ENCODE data around the gene CAMSAP1.
"Not testable (repeated sequence)": the region's sequence is repeated elsewhere in the genome, so short reads cannot be mapped to it uniquely, and the experiment has no call there.

The CAMSAP1 gene

GRCh38 chr9:135907431-135908092 lies at the start of gene CAMSAP1:
TSS of gene CAMSAP1 (minus strand) at chr9:135907546. CDS start at chr9:135907159, 387 bp downstream.
- DNase-seq (ENCODE audit: low spot score): peak; percentile 97

- DNase-seq (ENCODE audit: low spot score): no peak
Observed at GRCh38 chr9:135956802-135957174, 49.4 kb upstream of the CAMSAP1 start.

GRCh38 chr9:135955934-135956801 lies 48.8 kb upstream of the CAMSAP1 start:
- no peak for DNase-seq (ENCODE audit: low spot score)

- no peak for DNase-seq (ENCODE audit: low spot score)
Observed at GRCh38 chr9:135952664-135953206, 45.4 kb upstream of the CAMSAP1 start.

- no peak for DNase-seq (ENCODE audit: low spot score)
Observed at GRCh38 chr9:135951889-135952663, 44.7 kb upstream of the CAMSAP1 start.

- not testable (repeated sequence) for DNase-seq (ENCODE audit: low spot score)
Observed at GRCh38 chr9:135951310-135951709, 44.0 kb upstream of the CAMSAP1 start.

GRCh38 chr9:135950841-135951240 lies 43.5 kb upstream of the CAMSAP1 start:
- DNase-seq (ENCODE audit: low spot score): not testable (repeated sequence)

GRCh38 chr9:135950135-135950682 lies 42.9 kb upstream of the CAMSAP1 start:
- DNase-seq (ENCODE audit: low spot score): no peak

GRCh38 chr9:135949501-135950134 lies 42.3 kb upstream of the CAMSAP1 start:
- no peak for DNase-seq (ENCODE audit: low spot score)

- no peak for DNase-seq (ENCODE audit: low spot score)
Observed at GRCh38 chr9:135948968-135949367, 41.6 kb upstream of the CAMSAP1 start.

GRCh38 chr9:135948446-135948845 lies 41.1 kb upstream of the CAMSAP1 start:
- DNase-seq (ENCODE audit: low spot score): no peak

GRCh38 chr9:135947582-135947981 lies 40.2 kb upstream of the CAMSAP1 start:
- DNase-seq (ENCODE audit: low spot score): no peak

GRCh38 chr9:135947105-135947504 lies 39.8 kb upstream of the CAMSAP1 start:
- not testable (repeated sequence) for DNase-seq (ENCODE audit: low spot score)

- no peak for DNase-seq (ENCODE audit: low spot score)
Observed at GRCh38 chr9:135946392-135946994, 39.1 kb upstream of the CAMSAP1 start.

GRCh38 chr9:135945969-135946368 lies 38.6 kb upstream of the CAMSAP1 start:
- DNase-seq (ENCODE audit: low spot score): no peak

- no peak for DNase-seq (ENCODE audit: low spot score)
Observed at GRCh38 chr9:135944444-135945252, 37.3 kb upstream of the CAMSAP1 start.

GRCh38 chr9:135943604-135944003 lies 36.3 kb upstream of the CAMSAP1 start:
- not testable (repeated sequence) for DNase-seq (ENCODE audit: low spot score)

GRCh38 chr9:135941288-135941995 lies 34.1 kb upstream of the CAMSAP1 start:
- DNase-seq (ENCODE audit: low spot score): no peak

Data from germinal center (tissue), 1 donor.